ENCODE results near the gene SUPT7L.
"Not testable (repeated sequence)": the region's sequence is repeated elsewhere in the genome, so short reads cannot be mapped to it uniquely, and the experiment has no call there.

SUPT7L gene

GRCh38 chr2:27628767-27629709 is 34.4 kb downstream of the SUPT7L start, which contains the start of the genes CCDC121 and GPN1:
CCDC121 (minus strand) TSS chr2:27629012; CDS start chr2:27627799, 1,213 bp downstream.
GPN1 (plus strand) TSS chr2:27629050; CDS start chr2:27629059, 9 bp downstream.
- no peaks in the 10 kb centered on the region for H3K27me3 ChIP-seq (ENCODE audit: insufficient read depth, low read depth, severe bottlenecking)
- peak within 1 kb of the TSS; percentile 98 for H3K4me3 ChIP-seq (ENCODE audit: low read depth, low read length)
- no peak for TF ChIP-seq CTCF (IDR thresholded peaks at IDR 0.05; ENCODE audit: low read depth, low read length)
- DNase-seq = peak; percentile 94
- no peaks in the 10 kb centered on the region for H3K9me3 ChIP-seq (ENCODE audit: severe bottlenecking)
- H3K27ac ChIP-seq = peak within 1 kb of the TSS; percentile 86
- H3K36me3 ChIP-seq = peaks cover 47% of the 10 kb centered on the region

- H3K4me3 ChIP-seq (ENCODE audit: low read depth, low read length) = peak overlapping the region; percentile 98
- H3K36me3 ChIP-seq = peaks cover 39% of the 10 kb centered on the region
- DNase-seq = no peak
- TF ChIP-seq CTCF (IDR thresholded peaks at IDR 0.05; ENCODE audit: low read depth, low read length) = no peak
- no peaks in the 10 kb centered on the region for H3K27me3 ChIP-seq (ENCODE audit: insufficient read depth, low read depth, severe bottlenecking)
- H3K27ac ChIP-seq = peak overlapping the region; percentile 86
- H3K9me3 ChIP-seq (ENCODE audit: severe bottlenecking) = no peaks in the 10 kb centered on the region
These were observed 35.2 kb downstream of the SUPT7L start for GRCh38 chr2:27627963-27628766.

GRCh38 chr2:27626921-27627320 is 36.5 kb downstream of the SUPT7L start:
- H3K27me3 ChIP-seq (ENCODE audit: insufficient read depth, low read depth, severe bottlenecking); H3K4me3 ChIP-seq (ENCODE audit: low read depth, low read length); H3K9me3 ChIP-seq (ENCODE audit: severe bottlenecking): not testable (repeated sequence)
- peak overlapping the region; percentile 86 for H3K27ac ChIP-seq
- peaks cover 37% of the 10 kb centered on the region for H3K36me3 ChIP-seq
- DNase-seq = peak; percentile 65

GRCh38 chr2:27626323-27626722 is 37.1 kb downstream of the SUPT7L start:
- not testable (repeated sequence) for H3K9me3 ChIP-seq (ENCODE audit: severe bottlenecking); H3K27me3 ChIP-seq (ENCODE audit: insufficient read depth, low read depth, severe bottlenecking); DNase-seq; H3K4me3 ChIP-seq (ENCODE audit: low read depth, low read length)
- peaks cover 36% of the 10 kb centered on the region for H3K36me3 ChIP-seq
- H3K27ac ChIP-seq = peak overlapping the region; percentile 86; the same call in 1 of the 2 replicates

- Histone ChIP-seq H3K27ac (no peak overlapping the region), H3K9me3 (ENCODE audit: severe bottlenecking) (no peaks in the 10 kb centered on the region), H3K4me3 (ENCODE audit: low read depth, low read length) (no peak overlapping the region), H3K27me3 (ENCODE audit: insufficient read depth, low read depth, severe bottlenecking) (no peaks in the 10 kb centered on the region), H3K36me3 (peaks cover 37% of the 10 kb centered on the region)
- DNase-seq = no peak
- no peak for TF ChIP-seq CTCF (IDR thresholded peaks at IDR 0.05; ENCODE audit: low read depth, low read length)
These were observed 38.5 kb downstream of the SUPT7L start for GRCh38 chr2:27624943-27625342.

- no peak for TF ChIP-seq CTCF (IDR thresholded peaks at IDR 0.05; ENCODE audit: low read depth, low read length)
- DNase-seq = no peak
- peaks cover 46% of the 10 kb centered on the region for H3K36me3 ChIP-seq
These were observed 40.5 kb downstream of the SUPT7L start for GRCh38 chr2:27622921-27623384.

More at GRCh38 chr2:27622921-27623384, 40.5 kb downstream of the SUPT7L start:
- no peak overlapping the region for H3K4me3 ChIP-seq (ENCODE audit: low read depth, low read length)
- no peaks in the 10 kb centered on the region for H3K9me3 ChIP-seq (ENCODE audit: severe bottlenecking)
- no peak overlapping the region for H3K27ac ChIP-seq
- H3K27me3 ChIP-seq (ENCODE audit: insufficient read depth, low read depth, severe bottlenecking) = no peaks in the 10 kb centered on the region

Data from WERI-Rb-1 (cell line).